Activated T-cell treated with anti-CD3 and anti-CD28 coated beads, Interleukin-2, amount 50 U/mL, for 72 hours (primary cell): ENCODE data around the gene ETV5. TPM values are rescaled to one million over a fixed set of nuclear protein-coding genes. Genes with fewer than 3 reads are reported as not detected.

Experiments
- ATAC-seq, 2 donors: fragments of 150-1000 bp; cut with Tn5 transposase; replicated peaks in 1 of 2; 2 replicates each; pipeline ENCODE4 v1.10.0; 2021; ENCODE audit warnings: moderate library complexity in 2 of 2, mild to moderate bottlenecking in 1 of 2
- DNase-seq, 2 donors: peaks; one replicate each; pipeline ENCODE4 v3.0.0; 2021 to 2022; ENCODE audit warnings: mixed read lengths in 1 of 2
- H3K27ac Mint-ChIP-seq: one replicate; pipeline ENCODE4 v1.8.0; 2022; ENCODE audit warnings: mild to moderate bottlenecking, moderate library complexity, mixed read lengths
- H3K27me3 Mint-ChIP-seq: one replicate; pipeline ENCODE4 v1.8.0; 2022; ENCODE audit warnings: low read depth, mixed read lengths
- H3K36me3 Mint-ChIP-seq, 2 donors: one replicate each; pipeline ENCODE4 v1.8.0; 2022; ENCODE audit warnings: mixed read lengths in 2 of 2, mild to moderate bottlenecking in 1 of 2; ENCODE audit not compliant: insufficient read depth in 2 of 2
- H3K4me1 Mint-ChIP-seq: one replicate; pipeline ENCODE4 v1.8.0; 2022; ENCODE audit warnings: low read depth, mixed read lengths
- H3K4me3 Mint-ChIP-seq, 2 donors: one replicate each; pipeline ENCODE4 v1.8.0; 2022; ENCODE audit warnings: mild to moderate bottlenecking in 2 of 2, mixed read lengths in 2 of 2, moderate library complexity in 2 of 2
- H3K9me3 Mint-ChIP-seq, 2 donors: one replicate each; pipeline ENCODE4 v1.8.0; 2022; ENCODE audit warnings: mixed read lengths in 2 of 2
- total RNA-seq, 2 donors: library from RNA; stranded (reverse); gene quantifications; one replicate each; pipeline ENCODE4 v1.2.3, GENCODE V29; 2022

The ETV5 gene
- total RNA-seq, 2 donors from 2014 or later = 2.9 to 3.4 TPM

GRCh38 chr3:186004671-186005070, 104.2 kb downstream of the ETV5 start:
- Mint-ChIP-seq H3K27ac (no peak overlapping the region), H3K4me3 (no peak overlapping the region), H3K9me3 (peaks cover 0 to 2% of the 10 kb centered on the region in 2 donors), H3K27me3 (peaks cover 41% of the 10 kb centered on the region), H3K4me1 (peaks cover 10% of the 10 kb centered on the region), H3K36me3 (peaks cover 0 to 2% of the 10 kb centered on the region in 2 donors)
- DNase-seq (no peak), ATAC-seq (no peak)

- Mint-ChIP-seq H3K4me3 (no peak overlapping the region), H3K9me3 (peaks cover 0 to 2% of the 10 kb centered on the region in 2 donors), H3K27me3 (peaks cover 41% of the 10 kb centered on the region), H3K36me3 (peaks cover 0 to 2% of the 10 kb centered on the region in 2 donors), H3K27ac (no peak overlapping the region), H3K4me1 (peaks cover 10% of the 10 kb centered on the region)
- ATAC-seq = no peak
- no peak for DNase-seq
Observed at GRCh38 chr3:186004209-186004608, 104.7 kb downstream of the ETV5 start.

GRCh38 chr3:186003610-186004009, 105.3 kb downstream of the ETV5 start:
- Mint-ChIP-seq H3K27ac (no peak overlapping the region), H3K4me3 (no peak overlapping the region), H3K27me3 (peaks cover 41% of the 10 kb centered on the region), H3K4me1 (peaks cover 10% of the 10 kb centered on the region), H3K36me3 (peaks cover 0 to 2% of the 10 kb centered on the region in 2 donors), H3K9me3 (peaks cover 0 to 2% of the 10 kb centered on the region in 2 donors)
- DNase-seq = no peak
- no peak for ATAC-seq

DNA sequence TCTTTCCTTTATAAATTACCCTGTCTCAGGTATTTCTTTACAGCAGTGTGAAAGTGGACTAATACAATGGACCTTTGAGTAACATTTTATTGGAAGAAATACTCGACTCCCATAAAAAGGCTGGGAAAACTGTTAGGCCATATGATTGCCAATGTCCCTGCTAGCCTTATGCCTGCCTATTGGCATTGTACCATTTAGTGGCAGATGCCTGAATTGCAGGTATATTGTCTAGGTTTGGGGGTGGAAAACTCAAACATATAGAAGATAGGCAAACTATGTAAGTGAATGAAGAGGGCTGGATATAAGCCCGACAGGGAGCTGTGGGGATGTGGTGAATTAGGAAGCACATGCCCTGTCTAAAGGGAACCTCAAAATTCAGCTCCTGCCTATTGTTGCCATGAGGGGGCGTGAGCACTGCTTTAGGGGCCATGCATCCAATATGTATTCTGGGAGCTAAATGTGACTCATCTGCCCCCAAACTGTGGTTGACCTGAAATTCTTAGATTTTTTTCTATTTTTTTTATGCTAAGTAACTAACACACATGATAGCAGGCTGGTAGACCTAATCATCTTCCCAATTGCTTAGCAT, 105.9 kb downstream of the ETV5 start:
- H3K4me1 Mint-ChIP-seq = peaks cover 10% of the 10 kb centered on the region
- no peak overlapping the region for H3K4me3 Mint-ChIP-seq
- peaks cover 41% of the 10 kb centered on the region for H3K27me3 Mint-ChIP-seq
- peaks cover 0 to 2% of the 10 kb centered on the region in 2 donors for H3K36me3 Mint-ChIP-seq
- no peak overlapping the region for H3K27ac Mint-ChIP-seq
- DNase-seq = no peak
- ATAC-seq = peak; percentile 30 to 32
- H3K9me3 Mint-ChIP-seq = peaks cover 0 to 2% of the 10 kb centered on the region in 2 donors

DNA sequence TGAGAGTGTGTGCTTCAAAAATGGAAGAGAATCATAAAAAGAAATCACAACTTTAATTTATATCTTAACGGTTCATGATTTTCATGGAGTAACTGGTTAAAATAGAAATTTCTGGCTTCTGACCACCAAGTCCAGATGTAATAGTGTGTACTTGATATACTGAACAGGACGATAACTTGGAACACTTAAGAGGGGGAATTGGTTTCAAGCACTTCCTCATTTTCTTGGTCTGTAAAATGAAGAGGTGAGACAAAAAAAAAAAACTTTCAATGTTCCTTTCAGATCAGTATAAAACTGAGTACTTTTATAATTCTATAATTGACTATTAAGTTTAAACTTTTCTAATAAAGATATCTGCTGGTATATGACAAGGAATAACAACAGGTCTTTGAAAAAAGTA, 107.0 kb downstream of the ETV5 start:
- H3K27me3 Mint-ChIP-seq = peaks cover 36% of the 10 kb centered on the region
- peaks cover 0 to under 1% of the 10 kb centered on the region in 2 donors for H3K36me3 Mint-ChIP-seq
- H3K4me1 Mint-ChIP-seq = peaks cover 10% of the 10 kb centered on the region
- peaks cover 0 to under 1% of the 10 kb centered on the region in 2 donors for H3K9me3 Mint-ChIP-seq
- no peak for ATAC-seq
- H3K4me3 Mint-ChIP-seq = no peak overlapping the region
- no peak overlapping the region for H3K27ac Mint-ChIP-seq
- DNase-seq = no peak

DNA sequence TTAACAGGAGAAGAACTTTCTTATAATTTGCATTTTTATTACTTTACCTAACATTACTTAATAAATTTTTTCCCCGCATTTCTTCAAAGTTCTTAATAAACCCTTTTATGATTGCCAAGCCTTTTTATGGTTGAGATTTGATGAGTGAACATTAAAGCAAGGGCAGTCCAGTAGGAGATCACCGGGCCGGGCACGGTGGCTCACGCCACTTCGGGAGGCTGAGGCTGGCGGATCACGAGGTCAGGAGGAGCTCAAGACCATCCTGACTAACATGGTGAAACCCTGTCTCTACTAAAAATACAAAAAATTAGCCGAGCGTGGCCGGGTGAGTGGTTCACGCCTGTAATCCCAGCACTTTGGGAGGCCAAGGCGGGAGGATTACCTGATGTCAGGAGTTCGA, 109.7 kb downstream of the ETV5 start:
- H3K4me3 Mint-ChIP-seq = no peak overlapping the region
- no peaks in the 10 kb centered on the region for H3K9me3 Mint-ChIP-seq
- no peak overlapping the region for H3K27ac Mint-ChIP-seq
- peaks cover 25% of the 10 kb centered on the region for H3K27me3 Mint-ChIP-seq
- no peaks in the 10 kb centered on the region for H3K36me3 Mint-ChIP-seq
- peaks cover 6% of the 10 kb centered on the region for H3K4me1 Mint-ChIP-seq
- ATAC-seq = no peak
- DNase-seq = no peak

- DNase-seq = no peak
- Mint-ChIP-seq H3K36me3 (no peaks in the 10 kb centered on the region), H3K27me3 (peaks cover 23% of the 10 kb centered on the region), H3K4me1 (no peaks in the 10 kb centered on the region), H3K27ac (no peak overlapping the region), H3K9me3 (no peaks in the 10 kb centered on the region), H3K4me3 (no peak overlapping the region)
- no peak for ATAC-seq
Observed at GRCh38 chr3:185998136-185998535, 110.8 kb downstream of the ETV5 start.

DNA sequence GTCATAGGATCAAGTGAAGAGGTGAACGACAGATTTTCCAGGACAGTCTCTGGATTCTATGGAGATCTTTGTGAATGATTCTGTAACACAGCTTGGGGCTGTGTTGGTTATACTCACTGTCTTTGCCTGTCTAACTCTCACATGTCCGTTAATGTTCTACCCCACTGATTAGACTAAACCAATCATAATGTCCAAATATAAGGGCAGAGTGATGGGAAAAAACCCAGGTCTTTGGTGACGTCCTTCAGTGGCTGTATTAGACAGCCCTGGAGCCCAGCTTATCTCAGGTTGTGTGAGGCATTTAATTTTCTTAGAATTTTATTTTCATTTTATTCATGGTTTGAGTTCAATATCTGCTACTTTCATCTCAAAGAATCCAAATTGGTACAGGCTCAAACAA, 111.8 kb downstream of the ETV5 start:
- DNase-seq = no peak
- Mint-ChIP-seq H3K27ac (no peak overlapping the region), H3K36me3 (no peaks in the 10 kb centered on the region), H3K4me1 (no peaks in the 10 kb centered on the region), H3K9me3 (no peaks in the 10 kb centered on the region), H3K4me3 (no peak overlapping the region), H3K27me3 (peaks cover 15% of the 10 kb centered on the region)
- ATAC-seq = no peak

Other genes with a start within 250 kb of the ETV5 start
- gene TRA2B, start 171.1 kb downstream of the ETV5 start, total RNA-seq = 100 to 1,000 TPM; 215 to 233 TPM